Measurements from ENCODE around the gene PODN. TPM values are rescaled to one million over a fixed set of nuclear protein-coding genes. Genes with fewer than 3 reads are reported as not detected.

Gene PODN
- total RNA-seq, 4 donors from 2014 or later, result 5.1 to 107 (median 19.0) TPM

DNA sequence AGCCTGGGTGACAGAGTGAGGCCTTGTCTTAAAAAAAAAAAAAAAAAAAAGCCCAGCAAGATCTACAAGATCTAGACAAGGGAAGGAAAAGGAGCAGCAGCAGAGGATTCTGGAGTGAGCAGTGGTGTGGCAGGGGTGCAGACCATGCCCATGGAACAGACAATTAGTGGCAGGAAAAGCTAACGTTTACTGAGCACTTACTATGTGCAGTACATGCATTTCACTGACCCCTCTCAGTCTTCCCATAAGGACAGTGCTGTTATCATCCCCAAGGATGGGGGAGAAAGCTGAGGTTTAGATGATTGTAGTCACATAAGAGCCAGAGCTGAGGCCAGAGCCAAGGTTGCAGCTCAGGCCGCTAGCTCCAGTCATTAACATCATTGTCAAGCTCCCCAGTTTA lies 5.9 kb downstream of the PODN start:
- intact Hi-C loops (cut with DNase I), result no loop called here
- Histone ChIP-seq H3K36me3 (peaks cover 0 to 5% (median 0%) of the 10 kb centered on the region in 3 donors), H3K9me3 (no peaks in the 10 kb centered on the region), H3K4me1 (peaks cover 0 to 9% (median 2%) of the 10 kb centered on the region in 3 donors), H3K4me3 (no peak overlapping the region), H3K27me3 (peaks cover 0 to 13% (median 2%) of the 10 kb centered on the region in 4 donors), H3K27ac (no peak overlapping the region)
- TF ChIP-seq, protein P1, sequence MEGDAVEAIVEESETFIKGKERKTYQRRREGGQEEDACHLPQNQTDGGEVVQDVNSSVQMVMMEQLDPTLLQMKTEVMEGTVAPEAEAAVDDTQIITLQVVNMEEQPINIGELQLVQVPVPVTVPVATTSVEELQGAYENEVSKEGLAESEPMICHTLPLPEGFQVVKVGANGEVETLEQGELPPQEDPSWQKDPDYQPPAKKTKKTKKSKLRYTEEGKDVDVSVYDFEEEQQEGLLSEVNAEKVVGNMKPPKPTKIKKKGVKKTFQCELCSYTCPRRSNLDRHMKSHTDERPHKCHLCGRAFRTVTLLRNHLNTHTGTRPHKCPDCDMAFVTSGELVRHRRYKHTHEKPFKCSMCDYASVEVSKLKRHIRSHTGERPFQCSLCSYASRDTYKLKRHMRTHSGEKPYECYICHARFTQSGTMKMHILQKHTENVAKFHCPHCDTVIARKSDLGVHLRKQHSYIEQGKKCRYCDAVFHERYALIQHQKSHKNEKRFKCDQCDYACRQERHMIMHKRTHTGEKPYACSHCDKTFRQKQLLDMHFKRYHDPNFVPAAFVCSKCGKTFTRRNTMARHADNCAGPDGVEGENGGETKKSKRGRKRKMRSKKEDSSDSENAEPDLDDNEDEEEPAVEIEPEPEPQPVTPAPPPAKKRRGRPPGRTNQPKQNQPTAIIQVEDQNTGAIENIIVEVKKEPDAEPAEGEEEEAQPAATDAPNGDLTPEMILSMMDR (IDR thresholded peaks at IDR 0.05), result no peak
- no peak for TF ChIP-seq POLR2A (IDR thresholded peaks at IDR 0.05)
- DNase-seq, result no peak
- 73 to 93% methylated on average over 2 of the region's 2 CpGs for WGBS, 2 donors

DNA sequence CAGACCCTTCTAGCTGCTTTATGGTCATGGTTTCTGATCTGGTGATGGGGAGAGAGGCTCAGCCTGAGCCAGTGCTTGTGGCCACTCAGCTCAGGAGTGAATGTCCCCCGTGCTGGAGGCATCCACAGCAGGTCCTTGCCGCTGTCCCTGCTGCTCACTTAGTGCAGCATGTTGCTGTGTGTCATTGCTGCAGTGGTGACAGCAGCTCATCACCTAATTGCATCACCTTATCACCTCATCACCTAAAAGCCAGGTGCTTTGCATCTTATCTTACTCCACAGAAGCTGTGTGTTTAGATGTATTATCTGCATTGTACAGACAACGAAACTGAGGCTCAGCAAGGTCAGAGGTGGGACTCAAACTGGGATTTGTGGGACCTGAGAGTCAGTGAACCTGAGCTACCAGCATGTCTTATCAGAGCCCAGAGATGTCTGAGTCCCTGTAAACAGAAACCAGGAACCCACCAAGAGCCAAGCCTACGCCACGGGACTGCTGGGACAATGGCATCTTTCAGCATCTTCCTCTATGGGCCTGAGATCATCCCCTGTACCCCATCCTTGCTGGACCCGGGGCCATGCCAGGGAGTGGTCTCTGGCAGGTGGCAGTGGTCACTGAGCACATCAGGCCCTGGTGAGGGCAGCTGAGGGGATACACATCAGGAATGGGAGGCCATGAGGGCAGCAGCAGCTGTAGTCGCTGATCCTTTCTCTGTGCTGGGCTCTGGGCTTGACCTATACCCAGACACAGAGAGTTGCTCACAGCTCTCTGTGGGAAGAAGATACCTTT lies 6.5 kb downstream of the PODN start:
- DNase-seq, result no peak
- intact Hi-C loops (cut with DNase I), result no loop called here
- H3K9me3 ChIP-seq, result no peaks in the 10 kb centered on the region
- no peak overlapping the region for H3K27ac ChIP-seq
- H3K4me3 ChIP-seq, result no peak overlapping the region
- peaks cover 0 to 7% (median 0%) of the 10 kb centered on the region in 4 donors for H3K27me3 ChIP-seq
- WGBS, 2 donors, result 90 to 93% methylated on average over 6 of the region's 7 CpGs
- H3K4me1 ChIP-seq, result peaks cover 0 to 6% (median 0%) of the 10 kb centered on the region in 3 donors
- peaks cover 0 to 5% (median 0%) of the 10 kb centered on the region in 3 donors for H3K36me3 ChIP-seq
- no peak for TF ChIP-seq POLR2A (IDR thresholded peaks at IDR 0.05)
- TF ChIP-seq, protein P1 (IDR thresholded peaks at IDR 0.05), result no peak

DNA sequence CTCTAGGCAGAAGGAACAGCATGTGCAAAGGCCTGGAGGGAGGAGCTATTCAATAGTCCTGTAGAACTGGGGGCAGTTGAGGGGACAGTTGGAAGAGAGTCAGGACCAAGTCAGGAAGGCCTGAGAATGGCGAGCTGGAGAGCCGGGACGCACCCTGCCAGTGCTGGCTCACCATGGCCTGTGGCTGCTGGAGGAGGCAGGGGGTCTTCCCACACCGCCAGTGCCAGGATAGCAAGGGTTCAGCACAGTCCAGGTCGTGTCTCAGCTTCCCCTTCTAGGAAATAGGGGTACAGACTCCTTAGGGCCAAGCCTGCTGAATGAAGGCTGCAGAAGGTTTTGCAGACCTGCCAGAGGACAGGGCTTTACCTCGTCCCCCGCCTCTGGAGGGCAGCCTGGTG lies 7.3 kb downstream of the PODN start:
- WGBS, 2 donors, result 60 to 100% methylated on average over 1 to 3 of the region's 7 CpGs

DNA sequence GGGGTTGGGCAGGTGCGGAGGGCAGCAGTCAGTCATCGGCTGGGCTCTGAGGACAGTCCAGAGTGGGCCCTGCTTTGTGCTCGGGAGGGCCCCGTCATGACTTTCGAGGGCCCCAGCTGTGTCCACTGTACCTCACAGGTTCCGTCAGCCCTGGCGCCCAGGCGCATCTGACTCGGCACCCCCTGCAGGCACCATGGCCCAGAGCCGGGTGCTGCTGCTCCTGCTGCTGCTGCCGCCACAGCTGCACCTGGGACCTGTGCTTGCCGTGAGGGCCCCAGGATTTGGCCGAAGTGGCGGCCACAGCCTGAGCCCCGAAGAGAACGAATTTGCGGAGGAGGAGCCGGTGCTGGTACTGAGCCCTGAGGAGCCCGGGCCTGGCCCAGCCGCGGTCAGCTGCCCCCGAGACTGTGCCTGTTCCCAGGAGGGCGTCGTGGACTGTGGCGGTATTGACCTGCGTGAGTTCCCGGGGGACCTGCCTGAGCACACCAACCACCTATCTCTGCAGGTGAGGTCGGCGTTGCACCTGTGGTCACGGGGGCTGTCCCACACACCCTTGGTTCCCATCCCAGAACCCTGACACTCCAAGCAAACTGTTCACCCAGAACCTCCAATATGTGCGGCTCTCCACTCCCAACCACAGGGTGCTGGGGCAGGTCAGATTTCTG lies 7.8 kb downstream of the PODN start:
- TF ChIP-seq, protein P1 (IDR thresholded peaks at IDR 0.05), result no peak
- no peak for TF ChIP-seq POLR2A (IDR thresholded peaks at IDR 0.05)
- Histone ChIP-seq H3K4me3 (no peak overlapping the region), H3K4me1 (peaks cover 0 to 6% (median 0%) of the 10 kb centered on the region in 3 donors), H3K36me3 (peaks cover 0 to 5% (median 0%) of the 10 kb centered on the region in 3 donors), H3K27me3 (no peaks in the 10 kb centered on the region), H3K27ac (no peak overlapping the region), H3K9me3 (no peaks in the 10 kb centered on the region)
- 80 to 83% methylated on average over 1 to 18 of the region's 31 CpGs for WGBS, 2 donors
- no peak for DNase-seq
- intact Hi-C loops (cut with DNase I), result no loop called here

More for the DNA sequence above, 7.3 kb downstream of the PODN start:
- Histone ChIP-seq H3K4me3 (no peak overlapping the region), H3K9me3 (no peaks in the 10 kb centered on the region), H3K27ac (no peak overlapping the region), H3K36me3 (peaks cover 0 to 5% (median 0%) of the 10 kb centered on the region in 3 donors), H3K4me1 (peaks cover 0 to 6% (median 0%) of the 10 kb centered on the region in 3 donors), H3K27me3 (no peaks in the 10 kb centered on the region)
- TF ChIP-seq POLR2A (IDR thresholded peaks at IDR 0.05), result no peak
- TF ChIP-seq, protein P1 (IDR thresholded peaks at IDR 0.05), result no peak
- DNase-seq, result no peak
- intact Hi-C loops (cut with DNase I), result no loop called here

DNA sequence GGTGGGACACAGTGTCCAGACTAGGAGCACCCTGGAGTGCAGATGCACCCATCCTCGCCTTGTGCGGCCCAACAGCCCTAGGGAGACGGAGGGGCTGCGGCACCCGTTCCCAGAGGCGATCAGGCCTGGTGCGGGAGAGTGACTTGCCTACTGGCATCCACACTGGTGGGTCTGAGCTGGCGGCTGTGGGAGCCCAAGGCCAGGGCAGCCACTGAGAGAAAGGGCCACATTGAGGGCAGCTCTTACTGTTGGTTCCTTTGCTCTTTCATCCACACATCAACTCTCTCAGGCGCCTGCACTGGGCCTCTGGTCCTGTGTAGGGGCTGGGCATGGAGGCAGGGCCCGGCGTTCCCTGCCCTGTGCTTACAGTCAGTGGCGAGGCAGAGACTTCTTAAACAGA lies 8.6 kb downstream of the PODN start:
- no peak overlapping the region for H3K27ac ChIP-seq
- TF ChIP-seq, protein P1 (IDR thresholded peaks at IDR 0.05), result no peak
- TF ChIP-seq POLR2A (IDR thresholded peaks at IDR 0.05), result no peak
- peaks cover 0 to 5% (median 0%) of the 10 kb centered on the region in 3 donors for H3K36me3 ChIP-seq
- no peaks in the 10 kb centered on the region for H3K27me3 ChIP-seq
- no peak overlapping the region for H3K4me3 ChIP-seq
- peaks cover 0 to 6% (median 0%) of the 10 kb centered on the region in 3 donors for H3K4me1 ChIP-seq
- intact Hi-C loops (cut with DNase I), result no loop called here
- DNase-seq, result no peak
- WGBS, 2 donors, result 100% methylated on average over 2 of the region's 12 CpGs; no CpG with 5 or more reads in 1 of the 2 donors
- H3K9me3 ChIP-seq, result no peaks in the 10 kb centered on the region

All from esophagus squamous epithelium (tissue), 5 donors.